Measurements from ENCODE around the gene PABPC3.

- TF ChIP-seq, protein P1, sequence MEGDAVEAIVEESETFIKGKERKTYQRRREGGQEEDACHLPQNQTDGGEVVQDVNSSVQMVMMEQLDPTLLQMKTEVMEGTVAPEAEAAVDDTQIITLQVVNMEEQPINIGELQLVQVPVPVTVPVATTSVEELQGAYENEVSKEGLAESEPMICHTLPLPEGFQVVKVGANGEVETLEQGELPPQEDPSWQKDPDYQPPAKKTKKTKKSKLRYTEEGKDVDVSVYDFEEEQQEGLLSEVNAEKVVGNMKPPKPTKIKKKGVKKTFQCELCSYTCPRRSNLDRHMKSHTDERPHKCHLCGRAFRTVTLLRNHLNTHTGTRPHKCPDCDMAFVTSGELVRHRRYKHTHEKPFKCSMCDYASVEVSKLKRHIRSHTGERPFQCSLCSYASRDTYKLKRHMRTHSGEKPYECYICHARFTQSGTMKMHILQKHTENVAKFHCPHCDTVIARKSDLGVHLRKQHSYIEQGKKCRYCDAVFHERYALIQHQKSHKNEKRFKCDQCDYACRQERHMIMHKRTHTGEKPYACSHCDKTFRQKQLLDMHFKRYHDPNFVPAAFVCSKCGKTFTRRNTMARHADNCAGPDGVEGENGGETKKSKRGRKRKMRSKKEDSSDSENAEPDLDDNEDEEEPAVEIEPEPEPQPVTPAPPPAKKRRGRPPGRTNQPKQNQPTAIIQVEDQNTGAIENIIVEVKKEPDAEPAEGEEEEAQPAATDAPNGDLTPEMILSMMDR (IDR thresholded peaks at IDR 0.05): no peak
- TF ChIP-seq POLR2A (IDR thresholded peaks at IDR 0.05): no peak
Observed at GRCh38 chr13:25095851-25096453, at the start of gene PABPC3.

Data from lower leg skin (tissue), 3 donors.